Measurements from ENCODE around the gene DIS3L2.
"Not testable (repeated sequence)": the region's sequence is repeated elsewhere in the genome, so short reads cannot be mapped to it uniquely, and the experiment has no call there.

DIS3L2 gene

DNA sequence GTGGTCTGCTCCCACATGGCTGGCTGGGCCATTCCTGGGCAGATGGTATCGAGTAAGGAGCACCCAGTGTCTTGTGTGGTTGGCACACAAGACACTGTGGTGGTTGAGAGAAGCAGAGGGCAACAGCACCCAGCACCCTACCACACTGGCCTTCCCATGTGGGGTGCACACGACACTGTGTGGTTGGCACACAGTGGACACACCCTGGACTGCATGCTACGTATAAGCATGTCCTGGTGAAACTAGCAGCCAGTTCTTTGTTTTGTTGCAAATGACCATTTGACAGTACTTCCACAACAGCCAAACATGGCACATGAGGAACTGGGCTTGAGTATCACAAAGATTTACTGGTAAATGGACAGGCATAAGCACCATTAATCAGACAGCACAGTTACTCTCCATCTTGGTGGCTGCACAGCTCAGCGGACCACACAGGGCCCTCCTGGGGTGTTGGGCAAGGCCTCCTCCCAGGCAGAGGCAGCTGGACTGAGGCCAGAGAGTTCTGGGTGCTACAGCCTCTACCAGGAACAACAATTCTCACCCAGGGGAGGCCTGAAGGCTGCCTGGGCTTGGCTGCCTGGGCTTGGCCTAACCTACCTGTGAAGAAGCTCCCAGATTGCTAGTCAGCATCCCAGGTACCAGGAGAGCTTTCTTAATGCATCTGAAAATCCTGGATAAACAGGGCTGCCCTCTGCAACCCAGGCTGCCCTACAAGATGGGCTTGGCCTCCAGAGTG, 357.7 kb downstream of the DIS3L2 start:
- DNase-seq (ENCODE audit: low read depth in 2 of 2, low spot score in 1 of 2): no peak

DNA sequence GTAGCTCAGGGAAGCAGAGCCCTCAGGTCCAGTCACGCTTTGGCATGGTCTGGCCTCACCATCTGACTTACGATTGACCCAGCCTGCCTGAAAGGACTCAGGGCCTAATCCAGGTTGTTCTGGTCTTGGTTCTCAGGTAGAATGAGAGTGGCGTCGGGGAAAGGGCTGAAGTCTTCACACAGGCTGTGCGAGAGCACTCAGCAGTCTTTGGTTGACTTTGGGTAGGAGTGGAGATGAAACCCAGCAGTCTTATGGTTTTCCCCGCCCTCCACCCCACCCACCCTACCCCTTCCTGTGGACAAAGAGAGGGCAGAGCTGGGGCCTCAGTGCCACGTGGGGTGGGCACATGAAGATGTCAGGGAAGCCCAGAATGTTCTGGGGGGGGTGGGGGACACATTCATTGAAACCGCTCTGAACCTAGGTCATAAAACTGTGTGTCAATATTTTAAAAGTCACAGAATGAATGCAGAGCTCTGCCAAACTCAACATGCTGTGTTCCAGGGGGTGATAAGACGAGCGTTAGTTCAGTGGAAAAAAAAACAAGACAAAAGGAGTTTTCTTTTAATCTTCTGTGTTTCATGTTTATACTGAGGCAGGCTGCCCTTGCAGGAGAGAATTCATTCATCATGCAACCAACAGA, 358.4 kb downstream of the DIS3L2 start:
- no peak for DNase-seq (ENCODE audit: low read depth in 2 of 2, low spot score in 1 of 2)

DNA sequence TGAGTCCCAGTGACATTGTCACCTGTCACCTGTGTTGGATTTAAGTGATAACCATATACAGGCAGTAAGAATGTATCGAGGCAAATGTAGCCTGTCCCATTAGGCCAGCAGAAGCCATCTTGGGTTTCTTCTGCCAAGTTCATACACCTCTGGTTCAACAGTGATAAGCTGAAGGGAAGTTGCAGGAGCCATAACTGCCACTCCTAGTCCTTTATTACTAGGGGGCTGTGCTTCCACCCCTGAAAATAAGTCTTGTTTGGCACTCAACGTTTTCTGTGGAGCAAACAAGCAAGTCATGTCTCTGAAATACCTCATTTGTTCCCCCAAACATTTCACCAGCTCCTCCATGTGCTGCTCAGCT, 358.9 kb downstream of the DIS3L2 start:
- no peak for DNase-seq (ENCODE audit: low read depth in 2 of 2, low spot score in 1 of 2)

DNA sequence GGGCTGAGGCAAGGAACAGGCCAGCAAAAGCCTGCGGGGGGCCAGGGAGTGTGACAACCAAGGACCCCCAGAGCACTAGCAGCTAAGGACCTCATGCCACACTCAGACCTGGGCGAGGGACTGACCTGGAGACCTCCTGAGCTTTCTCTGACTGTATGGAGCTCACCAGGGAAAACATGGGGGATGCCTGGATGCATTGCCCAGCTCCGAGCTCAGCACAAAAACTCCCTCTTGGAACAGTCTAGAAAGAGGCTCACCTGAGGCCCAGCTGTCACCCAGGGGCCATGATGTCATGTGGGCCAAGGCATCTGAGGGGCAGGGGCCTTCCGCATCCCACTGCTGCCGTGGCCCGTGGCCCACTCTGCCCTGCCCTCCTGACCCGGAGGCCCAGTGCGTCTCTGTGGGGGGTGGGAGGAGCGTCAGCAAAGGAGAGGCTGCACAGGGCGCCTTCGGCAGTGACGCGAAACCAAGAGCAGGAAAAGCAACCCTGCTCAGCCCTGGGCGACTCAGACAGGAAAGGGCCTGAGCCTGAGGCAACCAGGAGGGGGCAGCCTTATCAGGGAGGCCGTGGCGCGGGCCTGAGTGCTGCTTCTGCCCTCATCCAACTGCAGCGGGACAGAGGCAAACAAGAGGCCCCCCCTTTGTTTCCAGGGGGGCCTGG, 359.8 kb downstream of the DIS3L2 start:
- DNase-seq (ENCODE audit: low read depth in 2 of 2, low spot score in 1 of 2): no peak

DNA sequence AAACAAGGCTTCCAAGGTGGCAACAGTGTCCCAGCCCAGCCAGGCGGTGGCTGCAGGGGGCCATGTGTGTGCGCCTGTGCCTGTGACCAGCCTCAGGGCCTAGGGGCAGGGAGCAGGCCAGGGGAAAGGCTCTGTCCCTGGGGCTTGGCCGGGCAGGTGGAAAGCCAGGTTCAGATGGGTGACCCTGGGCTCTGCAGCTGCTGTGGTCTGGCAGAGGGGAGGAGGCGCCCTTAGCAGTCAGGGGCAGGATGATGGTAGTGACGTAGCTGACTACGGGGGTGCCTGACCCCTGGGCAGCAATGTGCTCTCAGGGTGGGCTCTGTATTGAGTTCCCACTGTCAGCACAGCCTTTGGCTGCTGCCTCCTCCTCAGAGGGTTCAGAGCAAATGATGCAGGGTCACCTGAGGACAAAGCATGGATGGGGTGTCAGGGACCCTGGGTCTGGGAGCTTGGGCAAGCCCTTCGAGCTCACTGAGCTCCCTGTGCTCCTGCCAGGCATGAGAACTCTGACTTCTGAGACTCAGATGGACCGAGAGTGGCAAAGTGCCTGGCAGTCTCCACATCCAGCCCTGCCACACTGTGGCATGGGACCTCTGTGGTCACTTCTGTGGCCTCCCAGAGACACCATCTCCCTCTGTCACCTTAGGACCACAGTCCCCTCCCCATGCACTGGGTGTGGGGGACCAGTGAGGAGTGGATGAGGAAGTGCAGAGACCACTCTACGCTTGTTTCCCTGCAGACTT, 360.5 kb downstream of the DIS3L2 start:
- no peak for DNase-seq (ENCODE audit: low read depth in 2 of 2, low spot score in 1 of 2)

DNA sequence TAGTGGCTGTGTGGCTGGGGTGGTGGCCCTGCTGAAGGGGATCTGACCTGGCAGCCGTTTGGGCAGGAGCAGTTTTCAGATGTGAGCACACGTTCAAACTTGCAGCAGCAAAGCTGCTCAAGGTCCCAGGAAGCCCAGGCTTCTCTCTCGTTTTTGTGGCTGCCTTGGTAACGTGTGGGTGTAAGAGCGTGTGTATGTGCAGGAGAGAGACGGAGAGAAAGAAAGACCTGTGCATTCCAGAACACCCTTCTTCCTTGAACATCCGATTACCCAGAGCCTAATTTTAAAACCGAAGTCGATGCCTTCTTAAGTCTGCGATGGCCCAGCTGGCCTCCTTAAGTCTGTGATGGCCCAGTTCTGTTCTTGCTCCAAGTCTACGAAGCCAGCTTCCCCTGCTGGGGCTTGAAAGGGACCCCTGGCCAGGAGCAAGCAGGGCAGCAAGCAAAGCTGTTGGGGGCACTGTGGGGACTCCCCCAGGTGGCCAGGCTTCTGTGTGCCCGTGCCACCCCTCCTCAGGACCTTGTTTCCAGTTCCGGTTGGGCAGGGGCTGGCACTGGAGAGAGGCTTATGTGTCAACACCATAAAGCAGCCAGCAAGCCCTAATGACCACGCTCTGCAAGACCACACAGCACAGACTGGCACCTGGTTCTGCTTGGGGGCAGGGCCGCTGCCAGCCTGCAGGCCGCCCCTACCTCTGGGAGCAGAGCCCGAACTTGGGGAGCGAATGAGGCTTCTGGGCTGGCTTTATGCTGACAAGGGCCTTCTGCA, 361.2 kb downstream of the DIS3L2 start:
- no peak for DNase-seq (ENCODE audit: low read depth in 2 of 2, low spot score in 1 of 2)

DNA sequence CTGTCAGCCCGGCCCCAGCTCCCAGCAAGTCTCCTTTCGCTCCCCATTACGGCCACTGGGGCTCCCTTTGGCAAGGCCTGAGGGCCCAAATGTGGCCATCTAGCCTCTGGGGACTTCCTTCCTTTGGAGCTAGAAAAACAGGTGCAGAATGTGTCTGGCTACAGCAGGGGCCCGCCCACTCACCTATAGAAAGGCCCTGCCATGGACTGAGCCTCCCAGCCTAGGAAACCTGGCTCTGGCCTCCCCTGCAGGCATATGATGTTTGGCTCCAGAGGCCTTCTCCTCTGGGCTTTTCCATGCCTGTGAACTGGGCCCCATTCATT, 361.8 kb downstream of the DIS3L2 start:
- DNase-seq (ENCODE audit: low read depth in 2 of 2, low spot score in 1 of 2): no peak

DNA sequence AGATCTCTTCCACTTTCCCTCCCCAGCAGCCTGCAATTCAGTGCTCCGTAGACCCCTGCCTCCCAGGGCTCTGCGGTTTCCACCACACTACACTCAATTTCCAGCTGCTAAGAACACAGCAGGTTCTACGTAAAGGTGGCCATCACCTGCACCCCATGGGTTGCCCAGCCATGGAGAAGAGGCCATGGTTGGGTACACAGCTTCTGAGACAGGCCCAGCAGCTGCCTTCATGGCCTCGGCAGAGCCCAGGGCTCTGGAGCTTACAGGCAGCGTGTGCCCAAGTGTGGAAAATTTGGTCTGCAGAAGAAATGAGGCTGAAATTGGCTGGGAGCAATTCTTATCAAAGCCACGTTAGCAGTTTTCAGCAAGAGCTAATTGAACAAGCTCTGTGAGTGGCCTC, 362.5 kb downstream of the DIS3L2 start:
- DNase-seq (ENCODE audit: low read depth in 2 of 2, low spot score in 1 of 2): not testable (repeated sequence)

DNA sequence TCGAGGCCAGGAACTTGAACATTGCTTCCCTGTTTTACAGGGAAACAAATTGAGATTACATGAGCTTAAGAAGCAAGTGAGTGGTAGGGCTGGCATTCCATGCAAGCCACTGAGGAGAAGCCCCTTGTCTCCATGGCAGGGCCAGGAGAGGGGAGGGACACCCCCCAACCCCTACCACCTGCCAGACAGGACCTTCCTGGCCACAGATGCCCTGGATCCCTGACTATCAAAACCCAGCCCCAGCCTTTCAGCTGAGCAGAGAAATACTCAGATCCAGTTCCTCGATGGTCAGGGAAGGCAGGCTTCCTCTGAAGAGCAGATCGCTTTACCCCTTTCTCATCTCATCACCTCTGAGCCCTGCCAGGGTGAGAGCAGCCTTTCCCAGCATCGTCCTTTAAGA, 363.3 kb downstream of the DIS3L2 start:
- DNase-seq (ENCODE audit: low read depth in 2 of 2, low spot score in 1 of 2): no peak

DNA sequence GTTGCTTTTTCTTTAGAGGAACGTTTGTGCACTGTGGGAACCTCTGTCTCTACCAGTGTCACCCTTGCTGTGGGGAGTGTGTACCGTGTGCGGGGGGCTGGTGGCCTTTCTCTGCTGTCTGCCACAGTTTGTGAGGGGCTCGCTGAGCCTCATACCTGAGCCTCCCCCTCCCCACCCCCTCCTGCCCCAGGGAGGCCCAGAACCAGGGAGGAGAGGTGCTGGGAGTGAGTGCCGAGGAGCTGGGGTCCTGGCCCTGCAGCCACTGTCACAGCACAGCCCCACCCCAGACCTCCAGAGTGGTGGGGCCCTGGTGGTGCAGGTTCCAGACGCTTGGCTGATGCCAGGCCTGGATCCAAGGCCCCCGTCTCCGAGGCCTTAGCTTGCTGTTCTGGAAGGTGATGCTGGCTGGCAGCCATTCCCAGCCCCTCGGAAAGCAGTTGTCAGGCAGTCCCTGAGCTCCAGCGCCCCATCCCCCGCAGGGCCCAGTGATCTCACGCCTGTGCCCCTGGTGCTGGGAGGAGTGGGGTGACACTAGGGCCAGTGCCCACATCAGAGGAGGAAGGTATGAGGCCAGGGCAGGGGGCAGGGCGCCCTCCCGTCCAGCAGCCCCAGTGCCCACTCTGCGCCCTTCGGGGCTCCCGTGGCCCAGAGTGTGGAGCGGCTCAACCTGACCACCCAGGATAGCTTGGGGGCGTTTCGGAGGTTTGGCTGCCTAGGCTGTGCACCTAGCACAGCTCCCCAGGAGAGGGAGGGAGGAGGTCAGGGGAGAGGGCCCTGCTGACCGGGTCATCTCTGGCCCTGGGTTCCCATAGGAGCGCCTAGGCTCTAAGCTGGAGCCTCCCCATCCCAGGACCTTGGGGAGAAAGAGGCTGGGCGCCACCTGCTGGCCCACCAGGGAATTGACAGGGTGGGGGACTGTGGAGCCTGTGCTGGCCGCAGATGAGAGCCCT, 364.1 kb downstream of the DIS3L2 start:
- peak in 1 of 2 donors; percentile 26 for DNase-seq (ENCODE audit: low read depth in 2 of 2, low spot score in 1 of 2)

DNA sequence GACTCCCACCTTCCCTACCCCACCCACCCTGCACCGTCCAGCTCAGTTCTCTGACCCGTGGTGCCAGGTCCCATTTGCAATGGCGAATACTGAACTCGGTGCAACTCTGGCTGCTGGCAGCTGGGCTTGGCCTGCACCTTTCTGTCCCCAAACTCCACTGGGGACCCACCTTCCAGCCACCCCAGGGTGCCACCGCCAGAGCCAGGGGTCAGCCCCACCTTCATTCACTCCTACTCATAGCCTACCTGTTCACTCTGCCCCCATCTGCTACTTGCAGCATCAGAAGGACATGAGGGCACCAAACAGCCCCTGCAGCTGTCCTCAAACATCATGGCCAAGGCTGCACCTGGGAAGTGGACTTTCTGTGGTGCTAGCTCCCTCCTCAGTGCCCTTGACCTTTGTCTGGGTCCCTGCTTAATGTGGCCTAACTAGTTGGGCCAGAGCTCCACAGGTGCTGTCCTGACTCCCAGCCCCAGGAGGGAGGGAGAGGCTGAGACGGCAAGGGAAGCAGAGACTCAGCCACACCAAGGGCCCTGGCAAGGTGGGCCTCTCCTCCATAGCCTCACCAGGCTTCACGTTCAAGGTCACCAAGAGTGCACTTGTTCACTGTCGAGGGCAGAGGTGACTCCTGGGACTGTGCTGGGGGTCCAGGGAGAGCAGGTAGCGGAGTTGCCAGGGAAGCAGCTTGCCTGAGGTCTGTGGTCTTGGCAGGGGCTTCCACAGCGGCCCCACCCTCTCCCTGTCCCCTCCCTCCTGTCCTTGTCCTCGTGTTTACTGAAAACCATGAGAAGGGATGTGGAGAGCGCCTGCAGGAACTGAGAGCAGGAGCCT, 365.0 kb downstream of the DIS3L2 start:
- DNase-seq (ENCODE audit: low read depth in 2 of 2, low spot score in 1 of 2): not testable (repeated sequence)

DNA sequence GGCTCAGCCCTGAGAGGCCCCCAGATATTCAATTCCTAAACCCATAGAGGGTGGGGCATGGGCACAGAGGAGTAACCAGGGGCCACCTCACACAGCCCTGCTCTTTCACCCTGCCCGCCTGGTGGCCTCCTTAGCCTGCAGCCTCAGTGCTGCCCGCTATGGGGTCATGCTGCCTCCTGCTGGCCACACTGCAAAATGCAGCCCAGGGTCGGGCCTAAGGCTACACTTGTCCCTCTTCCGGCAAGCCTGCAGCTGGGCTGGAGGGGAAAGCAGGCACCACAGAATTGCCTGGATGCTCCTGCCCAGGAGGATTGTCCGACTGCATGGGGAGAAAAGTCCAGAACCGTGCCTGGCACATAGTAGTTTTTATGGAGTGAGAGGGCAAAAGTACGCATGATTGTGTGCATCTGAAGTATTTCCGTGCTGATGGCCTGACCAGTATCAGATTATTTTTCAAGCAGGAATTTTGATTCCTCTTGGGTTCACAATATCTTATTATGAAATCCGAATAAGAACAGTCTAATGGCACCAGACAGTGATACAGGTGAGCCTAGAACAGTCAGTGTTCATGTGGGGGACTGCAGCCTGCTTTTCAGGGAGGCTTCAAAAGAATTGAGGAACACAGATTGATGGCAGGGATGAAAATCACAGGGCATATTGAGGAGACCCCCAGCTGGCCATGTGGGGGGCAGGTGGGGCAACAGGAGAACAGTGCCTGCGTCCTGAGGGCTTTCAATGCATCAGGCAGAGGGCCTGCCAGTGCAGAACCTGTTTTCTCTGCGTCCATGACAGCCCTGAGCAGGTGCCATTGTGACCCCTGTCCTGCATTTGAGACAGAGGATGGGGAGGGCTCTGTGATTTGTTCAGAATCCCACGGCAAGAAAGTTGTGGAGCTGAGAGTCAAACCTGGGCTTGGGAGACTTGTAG, 365.9 kb downstream of the DIS3L2 start:
- DNase-seq (ENCODE audit: low read depth in 2 of 2, low spot score in 1 of 2): peak; percentile 72 to 73

DNA sequence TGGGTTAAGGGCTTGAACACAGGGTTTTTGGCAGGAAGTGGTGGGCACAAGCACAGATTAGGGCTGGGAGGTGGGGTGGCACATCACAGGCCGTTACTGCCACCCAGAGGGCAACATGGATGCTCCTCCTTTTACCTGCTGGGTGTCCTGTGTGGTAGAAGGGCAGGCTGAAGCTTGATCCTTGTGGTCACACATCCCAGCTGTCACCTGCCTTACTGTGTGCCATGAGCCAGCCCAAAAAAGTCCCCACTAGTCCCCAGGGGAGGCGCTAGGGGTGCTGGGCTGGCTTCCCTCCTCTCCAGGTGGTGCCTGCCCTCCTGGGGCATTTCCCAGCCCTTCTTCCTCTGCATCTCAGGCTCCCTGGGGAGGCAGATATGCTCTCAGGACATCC, 366.5 kb downstream of the DIS3L2 start:
- DNase-seq (ENCODE audit: low read depth in 2 of 2, low spot score in 1 of 2): no peak

DNA sequence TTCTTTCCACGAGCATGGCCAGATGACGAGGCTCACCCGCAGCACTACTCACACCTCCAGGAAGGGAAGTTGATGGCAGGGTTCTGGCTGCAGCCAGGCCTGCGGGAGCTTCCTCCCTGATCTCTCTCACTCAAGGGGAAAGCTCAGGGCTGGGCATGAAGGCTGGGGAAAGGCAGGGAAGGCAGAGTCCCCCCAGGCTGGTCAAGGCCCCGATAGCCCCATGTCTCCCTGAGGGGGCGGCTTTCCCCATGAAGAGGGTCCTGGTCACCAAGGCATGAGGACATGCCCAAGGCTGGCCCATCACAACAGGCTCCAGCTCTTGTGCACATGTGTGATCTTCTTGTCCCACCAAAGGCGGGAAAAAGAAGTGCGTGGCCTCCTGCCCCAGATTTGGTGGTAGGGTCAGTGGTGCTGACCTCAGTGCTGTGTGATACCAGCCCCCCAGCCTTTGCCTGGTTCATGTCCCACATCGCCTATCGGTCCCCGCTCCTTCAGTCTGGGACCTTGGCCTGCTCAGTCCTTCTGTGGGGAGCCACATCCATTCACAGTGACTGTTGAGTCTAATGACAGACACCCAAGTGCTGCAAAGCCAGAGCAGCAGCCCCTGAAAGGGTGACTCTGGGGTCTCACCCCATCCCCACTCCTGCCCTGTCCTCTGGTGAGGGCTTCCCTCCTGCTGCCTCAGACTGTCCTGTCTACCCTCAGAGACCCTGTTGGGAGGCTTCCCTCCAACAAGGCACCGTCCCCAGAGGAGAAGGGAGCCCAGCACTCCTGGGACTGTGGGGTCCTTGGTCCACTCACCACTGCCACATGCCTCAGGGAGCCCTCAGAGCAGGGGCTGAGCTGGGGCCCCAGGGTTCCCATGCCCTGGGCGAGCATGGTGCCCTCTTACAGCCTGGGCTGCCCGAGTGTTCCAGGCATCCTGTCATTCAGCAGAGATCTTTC, 367.3 kb downstream of the DIS3L2 start:
- DNase-seq (ENCODE audit: low read depth in 2 of 2, low spot score in 1 of 2): no peak

DNA sequence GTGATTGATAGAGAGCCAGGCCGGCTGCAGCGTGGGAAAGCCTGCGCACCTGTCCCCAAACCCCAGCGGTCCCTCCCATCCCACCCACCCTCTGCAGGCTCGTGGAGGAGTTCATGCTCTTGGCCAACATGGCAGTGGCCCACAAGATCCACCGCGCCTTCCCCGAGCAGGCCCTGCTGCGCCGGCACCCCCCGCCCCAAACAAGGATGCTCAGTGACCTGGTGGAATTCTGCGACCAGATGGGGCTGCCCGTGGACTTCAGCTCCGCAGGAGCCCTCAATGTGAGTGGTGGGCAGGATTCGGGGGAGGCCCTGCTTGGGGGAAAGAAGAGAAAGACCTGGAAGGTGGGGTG, 368.2 kb downstream of the DIS3L2 start:
- DNase-seq (ENCODE audit: low read depth in 2 of 2, low spot score in 1 of 2): no peak

DNA sequence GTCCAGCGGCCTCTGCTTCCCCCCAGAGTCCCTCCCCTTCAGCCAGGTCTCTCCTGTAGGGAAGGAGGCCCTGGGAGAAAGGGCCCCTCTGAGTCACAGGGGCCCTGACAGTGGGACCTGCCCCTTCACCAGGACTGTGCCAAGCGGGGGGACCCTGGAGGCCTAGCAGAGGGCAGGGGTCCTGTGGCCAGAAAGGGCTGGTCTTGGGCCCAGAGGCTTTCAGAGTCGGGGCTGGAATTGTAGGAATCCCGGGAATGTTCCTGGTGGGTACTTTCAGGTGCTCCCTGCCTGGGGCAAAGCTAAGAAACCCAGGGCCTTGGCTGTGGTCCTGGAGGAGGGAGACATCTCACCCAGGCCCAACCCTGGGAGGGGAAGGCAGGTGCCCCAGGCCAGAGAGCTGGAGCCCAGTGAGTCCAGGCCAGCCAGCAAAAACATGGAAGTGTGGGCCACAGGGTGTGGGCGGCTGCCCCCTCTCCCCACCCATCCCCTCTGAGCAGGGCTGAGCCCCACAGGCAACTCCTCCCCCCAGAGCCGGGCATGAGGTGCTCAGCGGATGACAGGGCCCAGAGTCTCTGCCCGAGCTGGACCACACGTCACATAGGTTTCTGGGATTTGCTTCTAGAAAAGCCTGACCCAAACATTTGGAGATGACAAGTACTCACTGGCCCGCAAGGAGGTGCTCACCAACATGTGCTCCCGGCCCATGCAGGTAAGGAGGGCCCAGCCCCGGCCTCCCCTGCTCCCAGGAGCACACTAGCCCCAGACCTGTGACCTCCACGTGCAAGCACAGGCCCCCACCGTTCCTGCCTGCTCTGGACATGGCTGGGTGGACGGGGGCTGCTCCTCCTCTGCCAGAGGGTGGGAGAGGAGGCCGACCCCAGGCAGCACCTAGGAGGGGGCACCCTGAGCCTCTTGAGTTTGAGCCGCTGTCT, 368.8 kb downstream of the DIS3L2 start:
- no peak for DNase-seq (ENCODE audit: low read depth in 2 of 2, low spot score in 1 of 2)

Data from stimulated activated CD8-positive, alpha-beta memory T cell treated with anti-CD3 and anti-CD28 coated beads, Interleukin-4, amount 100 ng/mL, for 1 hour (primary cell).